EL (cell line): ENCODE data around the gene SERGEF.

Source experiments
- DNase-seq: peaks from one replicate; pipeline ENCODE4 v3.0.0-alpha.2; 2016

The SERGEF gene

DNA sequence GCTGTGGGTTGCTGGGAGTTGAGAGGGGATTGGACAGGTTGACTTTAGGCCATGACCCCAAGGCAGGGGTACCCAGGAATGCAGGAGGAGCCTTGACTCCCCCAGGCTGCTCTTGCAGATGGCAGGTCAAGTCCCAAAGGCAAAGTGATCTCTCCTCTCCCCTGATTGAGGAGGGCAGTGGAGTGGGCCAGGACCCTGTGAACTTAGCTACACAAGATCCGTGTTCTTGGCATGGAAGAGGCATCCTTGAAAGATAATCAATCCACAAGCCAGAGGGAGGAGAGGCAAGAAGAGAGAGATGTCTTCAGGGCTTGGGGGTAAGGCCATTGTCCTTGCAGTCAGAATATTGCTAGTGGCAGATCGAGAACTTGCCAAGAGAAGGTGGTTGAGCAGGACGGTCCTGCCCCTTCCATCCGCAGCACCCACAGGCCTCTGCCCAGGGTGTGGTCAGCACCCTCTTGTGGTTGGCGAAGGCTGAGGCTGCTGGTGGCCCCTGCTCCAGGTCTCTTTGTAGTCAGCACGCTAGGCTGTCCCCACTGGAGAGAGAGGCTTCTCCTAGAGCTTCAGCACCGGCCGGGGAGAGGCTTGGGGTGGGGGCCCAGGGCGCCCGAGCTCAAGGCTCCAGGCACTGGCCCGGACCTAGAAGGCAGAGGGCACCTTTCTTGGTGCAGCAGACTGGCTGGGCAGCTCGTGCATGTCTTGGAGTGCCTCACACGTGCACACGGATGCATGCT lies 232.8 kb downstream of the SERGEF start:
- no peak for DNase-seq

- DNase-seq, result no peak
Measured at GRCh38 chr11:17778956-17779860, 233.6 kb downstream of the SERGEF start.

DNA sequence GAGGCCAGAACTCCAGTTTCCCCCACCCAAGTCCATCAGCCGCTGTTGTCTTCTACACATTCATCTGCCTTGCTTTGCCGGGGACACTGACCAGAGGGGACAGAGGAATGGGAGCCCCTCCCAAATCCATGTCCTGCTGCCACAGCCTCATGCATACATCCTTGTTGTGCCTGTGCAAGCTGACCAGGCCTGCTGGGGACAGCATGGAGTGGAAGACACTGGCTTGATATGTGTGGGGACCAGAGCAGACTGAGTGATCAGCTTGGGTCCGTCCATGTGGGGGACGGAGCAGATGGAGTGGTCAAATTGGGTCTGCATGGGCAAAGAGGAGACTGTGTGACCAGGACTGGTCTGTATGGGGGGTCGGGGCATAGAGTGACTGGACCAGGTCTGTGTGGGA lies 234.5 kb downstream of the SERGEF start:
- no peak for DNase-seq

DNA sequence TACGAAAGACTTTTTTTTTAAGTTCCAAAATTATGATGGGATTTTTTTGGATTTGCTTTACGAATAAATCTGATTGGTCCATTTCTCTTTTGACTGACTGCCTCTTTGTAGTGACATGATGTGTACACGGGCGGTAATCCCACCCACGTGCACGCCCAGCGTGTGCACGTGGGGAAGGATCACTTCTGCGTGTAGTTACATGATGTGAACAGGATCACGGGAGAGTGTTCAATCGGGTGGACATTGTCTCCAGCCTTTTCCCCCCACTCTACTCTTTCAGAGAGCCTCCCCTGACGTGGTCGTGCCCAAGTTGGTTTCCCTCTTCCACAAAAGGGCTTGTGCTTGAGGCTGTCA lies 235.1 kb downstream of the SERGEF start:
- no peak for DNase-seq

- DNase-seq, result no peak
Measured at GRCh38 chr11:17777086-17777737, 235.6 kb downstream of the SERGEF start.

- no peak for DNase-seq
Measured at GRCh38 chr11:17776212-17776875, 236.5 kb downstream of the SERGEF start.

GRCh38 chr11:17775507-17776211 lies 237.2 kb downstream of the SERGEF start:
- no peak for DNase-seq

GRCh38 chr11:17775035-17775348 lies 237.9 kb downstream of the SERGEF start:
- no peak for DNase-seq

DNA sequence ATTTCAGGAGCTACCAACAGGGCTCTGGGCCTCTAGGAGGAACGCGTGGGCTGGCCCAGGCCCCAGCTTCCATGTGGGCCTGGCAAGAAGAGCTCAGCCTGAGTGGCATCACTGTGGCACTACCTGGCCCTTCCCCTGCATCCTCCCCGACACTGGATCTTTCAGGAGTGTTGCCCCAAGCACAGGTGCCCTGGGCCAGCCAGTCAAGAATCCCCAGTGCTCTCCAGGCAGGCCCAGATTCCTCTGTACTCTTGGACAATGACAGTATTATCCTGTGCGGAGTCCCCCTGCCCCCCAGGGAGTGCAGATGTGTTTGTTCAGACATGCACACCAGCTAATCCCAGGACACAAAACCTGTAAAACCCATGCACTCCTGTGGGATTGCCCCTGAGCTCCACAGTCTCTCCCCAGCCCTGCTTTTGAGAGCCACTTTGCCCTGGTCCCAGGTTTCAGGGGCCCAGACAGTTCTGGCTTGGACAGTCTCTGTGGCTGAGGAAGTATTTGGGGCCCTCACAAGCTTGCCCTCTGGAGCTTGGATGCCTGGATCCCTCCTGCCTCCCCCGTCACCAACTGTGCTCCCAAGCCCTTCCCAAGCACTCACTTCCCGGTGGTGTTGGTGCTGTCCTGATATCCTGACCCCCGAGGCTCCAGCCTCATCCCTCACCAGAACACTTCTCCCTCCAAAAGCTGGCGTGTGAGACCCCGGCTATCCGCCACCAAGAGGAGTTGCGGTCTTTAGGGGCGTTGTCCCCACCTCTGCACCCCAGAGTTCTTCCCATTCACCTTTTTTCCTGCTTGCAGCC lies 238.4 kb downstream of the SERGEF start:
- DNase-seq, result no peak

- no peak for DNase-seq
Measured at GRCh38 chr11:17773674-17774073, 239.2 kb downstream of the SERGEF start.

DNA sequence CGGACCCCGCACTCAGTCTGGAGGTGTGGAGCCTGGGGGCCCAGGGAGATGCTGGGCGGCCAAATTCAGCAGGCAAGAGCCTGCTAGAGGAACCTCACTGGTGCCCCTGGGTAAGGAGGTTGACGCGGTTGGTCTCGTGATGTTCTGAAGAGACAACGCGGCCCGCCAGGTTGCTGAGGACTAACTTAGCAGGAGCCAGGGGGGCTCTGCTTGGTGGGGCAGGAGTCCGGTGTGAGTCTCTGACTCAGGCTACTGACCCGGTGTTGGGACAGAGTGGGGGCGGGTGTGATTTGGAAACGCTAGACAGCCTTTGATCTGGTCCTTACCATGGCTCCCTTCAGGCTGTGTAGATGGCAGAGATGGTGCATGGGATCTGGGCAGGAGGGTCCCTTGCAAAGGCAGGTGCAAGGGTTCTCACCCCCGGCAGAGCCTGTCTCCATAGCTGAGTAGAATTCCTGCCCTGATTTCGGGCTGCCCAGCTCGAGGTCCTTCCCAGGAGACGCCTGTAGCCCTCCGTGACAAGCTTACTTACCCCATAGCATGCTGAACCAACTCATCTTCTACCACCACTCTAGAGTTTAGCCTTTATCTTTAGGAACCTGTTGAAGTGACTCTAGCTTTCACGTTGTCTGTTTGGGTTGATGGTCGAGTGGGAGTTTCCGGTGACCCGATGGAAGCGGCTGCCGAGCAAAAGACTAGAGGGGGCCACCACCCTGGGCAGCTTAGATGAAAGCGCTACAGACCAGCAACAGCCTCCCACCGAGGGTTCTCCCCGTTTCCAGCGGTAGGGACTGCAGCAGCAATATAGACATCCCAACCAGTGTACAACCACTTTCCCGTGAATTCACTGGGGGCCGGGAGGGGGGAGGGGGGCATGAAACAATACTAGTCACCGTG lies 239.9 kb downstream of the SERGEF start:
- no peak for DNase-seq

- no peak for DNase-seq
Measured at GRCh38 chr11:17771841-17772401, 240.9 kb downstream of the SERGEF start.

GRCh38 chr11:17771415-17771814 lies 241.4 kb downstream of the SERGEF start:
- no peak for DNase-seq

GRCh38 chr11:17770917-17771316 lies 241.9 kb downstream of the SERGEF start:
- DNase-seq, result no peak

DNA sequence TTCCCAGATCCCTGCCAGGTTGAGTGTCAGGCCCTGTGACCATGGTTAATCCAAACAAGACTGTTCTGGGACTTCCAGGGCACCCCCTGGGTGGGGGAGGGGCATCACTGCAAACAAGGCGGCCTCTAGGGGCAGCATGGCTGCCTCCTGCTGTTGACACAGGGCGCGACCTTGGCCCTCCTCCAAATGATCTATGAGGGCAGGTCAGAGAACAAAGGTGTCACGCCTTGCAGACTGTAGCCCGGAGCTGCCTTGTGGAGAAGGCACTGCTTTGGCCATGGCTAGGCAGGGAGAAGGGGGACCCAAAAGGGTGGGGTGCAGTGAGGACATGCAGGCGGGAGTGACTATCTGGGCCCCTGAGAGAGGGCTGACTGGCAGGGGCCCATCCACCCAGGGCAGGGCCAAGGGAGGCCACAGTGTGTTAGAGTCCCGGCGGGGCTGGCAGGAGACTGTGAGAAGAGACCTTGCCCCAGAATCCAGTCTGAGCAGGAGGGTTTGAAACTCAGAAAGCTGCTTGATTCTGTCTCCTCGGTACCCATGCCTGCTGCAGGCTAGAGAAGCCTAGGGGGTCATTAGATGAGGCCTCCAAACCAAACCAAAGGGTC lies 242.7 kb downstream of the SERGEF start:
- DNase-seq, result no peak

DNA sequence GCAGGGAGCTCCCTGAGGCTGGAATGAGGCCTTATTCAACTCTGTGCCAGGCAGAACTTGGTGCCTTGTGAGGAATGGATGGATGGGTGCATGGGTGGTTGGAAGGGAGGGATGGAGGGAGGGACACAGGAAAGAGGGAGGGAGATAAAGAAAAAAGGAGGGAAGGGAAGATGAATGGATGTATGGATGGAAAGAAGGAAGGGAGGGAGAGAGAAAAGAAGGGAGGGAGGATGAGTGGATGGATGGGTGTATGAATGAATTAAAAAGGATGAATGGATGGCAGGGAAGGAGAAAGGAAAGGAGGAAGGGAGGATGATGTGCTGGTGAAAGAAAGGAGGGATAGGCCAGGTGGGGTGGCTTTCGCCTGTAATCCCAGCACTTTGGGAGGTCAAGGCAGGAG lies 243.6 kb downstream of the SERGEF start:
- DNase-seq, result no peak

DNA sequence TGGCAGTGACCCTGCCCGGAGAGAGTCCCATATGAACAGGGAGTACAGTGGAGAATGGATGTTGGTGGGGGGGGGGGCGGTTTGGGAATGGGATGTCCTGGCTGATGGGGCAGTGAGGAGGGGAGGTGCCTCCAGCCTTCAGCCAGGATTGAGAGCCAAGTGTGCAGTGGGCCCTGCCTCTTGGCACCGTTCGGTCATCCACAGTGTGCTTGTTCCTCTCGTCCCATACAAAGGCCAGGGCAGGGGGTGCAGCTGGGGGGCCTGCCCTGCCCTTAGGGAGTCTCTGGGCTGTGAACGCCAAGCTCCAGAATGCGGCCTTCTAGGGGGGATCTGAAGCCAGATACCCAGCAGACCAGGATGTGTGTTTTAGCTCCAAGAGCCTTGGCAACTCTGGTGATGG lies 244.3 kb downstream of the SERGEF start:
- DNase-seq, result no peak

DNA sequence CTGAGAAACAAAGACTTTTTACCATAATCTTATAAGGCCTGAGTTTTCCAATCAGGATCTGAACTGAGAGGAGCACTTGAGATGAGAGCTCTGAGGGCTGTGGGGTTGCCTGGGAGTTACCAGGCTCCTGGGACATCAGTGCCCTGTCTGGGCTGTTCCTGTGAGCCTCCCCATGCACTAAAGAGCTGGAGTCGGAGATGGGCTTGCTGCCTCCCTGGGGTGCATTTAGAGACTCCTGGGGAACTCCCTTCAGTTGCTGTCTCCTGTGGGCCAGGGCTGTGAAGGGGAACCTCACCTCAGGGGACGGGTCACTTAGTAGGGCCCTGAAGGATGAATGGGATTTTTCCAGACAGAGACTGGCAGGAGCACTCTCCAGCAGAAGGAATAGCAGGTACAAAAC lies 244.9 kb downstream of the SERGEF start:
- DNase-seq, result no peak

- DNase-seq, result no peak
Measured at GRCh38 chr11:17767301-17767885, 245.5 kb downstream of the SERGEF start.

DNA sequence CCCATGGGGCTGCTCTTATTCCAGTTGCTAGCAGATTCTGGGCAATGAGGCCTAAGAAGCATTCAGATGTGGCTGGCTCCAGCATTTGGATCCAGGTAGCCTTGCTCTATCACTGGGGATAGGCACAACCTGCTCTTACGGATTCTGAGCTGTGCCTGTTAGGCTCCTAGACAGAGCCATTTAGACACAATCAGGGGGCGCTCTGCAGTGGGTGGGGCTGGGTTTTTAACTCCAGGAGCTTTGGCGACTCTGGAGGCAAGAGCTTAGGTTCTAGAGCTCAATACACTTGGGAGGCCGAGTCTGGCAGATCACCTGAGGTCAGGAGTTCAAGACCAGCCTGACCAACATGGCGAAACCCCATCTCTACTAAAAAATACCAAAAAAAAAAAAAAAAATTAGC lies 246.3 kb downstream of the SERGEF start:
- DNase-seq, result no peak
